CD4-positive, alpha-beta T cell treated with Interleukin-17A for 1 hour (primary cell): ENCODE data around the gene PAX2.
A peak's percentile ranks its signal among the peaks of the same experiment; 100 is the strongest.

Experiments
- DNase-seq: peaks from one replicate; pipeline ENCODE4 v3.0.0-alpha.2; 2020

Gene PAX2

DNA sequence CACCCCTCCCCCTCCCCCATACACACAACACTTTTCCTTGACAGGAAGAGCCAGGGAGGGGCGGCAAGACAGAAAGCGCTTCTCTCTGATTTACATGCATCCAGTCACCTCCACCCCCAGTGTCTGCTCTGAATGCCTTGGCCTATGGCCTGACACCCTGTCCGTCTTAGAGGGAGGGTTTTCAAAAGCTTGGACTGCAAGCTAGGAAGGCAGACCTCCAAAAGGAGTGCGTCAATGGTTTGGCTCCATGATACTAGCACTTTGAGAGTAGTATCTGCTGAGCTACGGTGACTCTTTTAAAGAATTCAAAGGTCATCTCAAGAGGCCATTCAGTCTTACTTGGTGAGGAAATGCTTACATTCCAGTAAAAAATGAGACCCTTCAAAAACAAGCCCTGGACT, 20.3 kb upstream of the PAX2 start:
- DNase-seq: no peak

GRCh38 chr10:100725869-100726426, 19.4 kb upstream of the PAX2 start:
- DNase-seq: no peak

DNA sequence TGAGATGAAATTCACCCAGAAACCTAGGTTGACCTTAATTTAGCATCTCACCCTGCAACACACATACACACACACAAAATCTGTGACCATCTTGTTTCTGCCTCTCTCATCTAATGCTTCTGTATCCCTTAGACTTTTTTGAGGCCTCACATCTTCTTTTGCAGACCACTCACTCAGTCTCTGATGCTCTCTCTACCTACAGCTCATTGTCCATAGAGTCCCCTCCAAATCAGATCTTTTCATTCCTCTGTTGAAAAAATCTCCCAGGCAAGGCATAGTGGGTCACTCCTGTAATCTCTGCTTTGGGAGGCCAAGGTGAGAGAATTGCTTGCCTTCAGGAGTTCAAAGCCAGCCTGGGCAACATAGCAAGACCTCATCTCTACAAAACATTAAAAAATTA, 17.6 kb upstream of the PAX2 start:
- no peak for DNase-seq

- no peak for DNase-seq
Observed at GRCh38 chr10:100728928-100729861, 16.2 kb upstream of the PAX2 start.

- DNase-seq: no peak
Observed at GRCh38 chr10:100729862-100730724, 15.3 kb upstream of the PAX2 start.

DNA sequence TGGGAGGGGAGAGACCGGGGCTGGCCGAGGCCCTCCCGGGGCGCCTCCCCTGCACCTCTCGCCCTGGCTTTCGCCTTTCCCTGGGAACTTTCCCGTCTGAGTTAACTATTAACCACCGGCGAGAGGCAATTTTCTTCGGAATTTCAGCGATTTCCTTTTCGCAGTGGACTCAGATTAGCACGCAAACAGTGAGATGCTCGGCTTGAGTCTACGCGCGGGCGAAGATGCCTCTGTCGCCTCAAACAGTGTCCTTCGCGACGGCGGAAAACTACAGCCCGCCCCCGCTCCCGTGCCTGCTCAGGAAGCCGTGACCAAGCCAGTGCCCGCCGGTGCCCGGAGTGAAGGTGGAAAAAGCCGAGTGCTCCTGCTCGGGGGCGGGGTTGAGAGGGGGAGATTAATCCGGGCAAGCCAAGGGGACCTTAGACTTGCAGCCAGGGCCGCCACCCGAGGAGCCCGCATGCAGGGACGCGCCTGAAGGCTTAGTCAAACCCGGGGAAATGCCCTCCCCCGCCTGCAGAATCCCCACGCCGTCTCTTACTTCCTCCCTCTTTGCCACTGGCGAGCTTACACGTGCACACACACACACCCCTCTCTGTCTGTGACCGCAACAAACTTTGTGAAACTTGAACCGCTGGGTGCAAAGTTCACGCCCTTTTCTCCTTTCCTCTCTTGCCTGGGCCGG, 14.5 kb upstream of the PAX2 start:
- peak; percentile 44 for DNase-seq

GRCh38 chr10:100731407-100732240, 13.8 kb upstream of the PAX2 start:
- DNase-seq: no peak

DNA sequence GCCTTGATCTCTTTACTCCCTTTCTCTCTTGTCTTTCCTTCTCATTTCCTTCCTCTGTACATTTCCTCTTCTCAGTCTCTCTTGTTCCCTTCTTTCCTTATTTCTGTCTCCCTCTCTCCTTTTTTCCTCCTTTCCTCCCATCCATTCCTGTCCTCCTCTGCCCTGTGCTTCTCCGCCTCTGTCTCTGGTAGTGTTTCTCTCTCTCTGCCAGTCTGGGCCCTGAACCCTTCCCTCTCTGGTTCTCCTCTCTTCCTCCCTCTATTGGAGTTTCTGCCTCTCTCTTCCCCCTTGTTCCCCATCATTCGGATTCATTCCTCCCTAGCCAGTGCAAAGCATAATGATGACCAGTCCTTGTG, 13.2 kb upstream of the PAX2 start:
- no peak for DNase-seq

DNA sequence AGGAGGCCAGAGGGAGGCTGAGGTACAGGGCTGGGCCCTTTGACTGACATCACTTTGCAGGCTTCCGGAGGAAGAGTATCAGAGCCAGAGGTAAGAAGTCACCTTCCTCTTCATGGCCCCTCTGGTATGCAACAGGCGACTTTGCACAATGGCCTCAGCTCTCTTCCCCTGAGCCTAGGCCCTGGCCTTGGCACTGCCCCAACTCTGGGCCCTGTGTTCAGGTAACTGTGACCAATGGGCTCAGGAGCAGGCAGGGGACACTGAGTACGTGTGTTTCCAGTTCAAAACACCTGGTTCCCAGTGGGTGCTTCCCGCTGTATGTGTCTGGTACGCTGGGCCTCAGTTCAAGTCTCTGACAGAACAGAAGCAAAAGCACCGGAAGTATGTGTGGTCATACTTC, 12.1 kb upstream of the PAX2 start:
- no peak for DNase-seq

- no peak for DNase-seq
Observed at GRCh38 chr10:100734295-100735086, 10.9 kb upstream of the PAX2 start.

DNA sequence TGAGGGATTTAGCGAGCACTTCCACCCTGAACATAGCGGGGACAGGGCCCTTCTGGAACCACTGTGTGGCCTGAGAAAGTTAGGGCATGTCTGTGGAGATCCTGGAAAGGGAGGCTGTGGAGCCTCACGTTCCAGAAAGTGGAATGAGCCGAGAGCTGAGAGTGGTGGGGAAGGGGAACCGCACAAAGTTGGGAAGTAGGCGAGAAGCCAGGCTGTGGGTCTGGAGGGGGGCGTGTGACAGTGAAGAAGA, 10.4 kb upstream of the PAX2 start:
- DNase-seq: no peak

DNA sequence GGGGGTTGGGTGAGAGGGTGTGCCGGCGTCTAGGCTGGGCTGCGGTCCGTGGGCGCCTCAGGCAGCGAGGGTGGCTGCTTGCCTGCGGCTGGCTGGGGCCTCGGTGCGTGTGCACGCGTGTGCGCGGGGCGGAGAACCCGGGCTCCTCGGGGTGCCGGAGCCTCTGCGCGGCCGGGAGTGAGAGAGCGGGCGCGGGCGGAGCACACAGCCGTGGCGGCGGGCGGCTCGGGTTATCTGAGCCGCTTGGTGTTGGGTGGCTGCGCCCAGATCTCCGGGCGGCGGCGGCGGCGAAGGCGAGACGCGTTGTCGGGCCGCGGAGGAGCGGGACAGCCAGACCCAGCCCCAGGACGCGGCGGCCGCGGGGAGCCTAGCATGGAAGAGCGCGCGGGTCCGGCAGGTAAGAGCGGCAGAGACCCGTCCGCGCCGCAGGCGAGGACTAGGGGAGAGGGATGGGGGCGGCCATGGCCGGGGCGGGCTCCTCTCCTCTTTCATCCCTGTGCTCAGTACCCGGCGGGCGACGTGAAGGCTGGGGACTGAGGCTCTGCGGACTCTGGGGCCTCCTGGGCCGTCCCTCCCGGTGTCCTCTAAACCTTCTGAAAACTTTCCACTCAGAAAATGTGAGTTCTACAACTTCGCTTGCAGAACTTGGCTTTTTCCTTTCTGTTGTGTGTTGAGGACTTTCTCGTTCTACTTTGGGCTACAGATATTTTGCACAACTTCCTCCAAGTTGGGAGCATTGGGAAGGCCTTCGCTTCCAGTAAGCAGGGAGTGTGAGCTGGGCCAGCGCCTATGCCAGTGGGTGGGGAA, 9.8 kb upstream of the PAX2 start:
- DNase-seq: no peak

GRCh38 chr10:100736144-100736808, 9.1 kb upstream of the PAX2 start:
- no peak for DNase-seq

DNA sequence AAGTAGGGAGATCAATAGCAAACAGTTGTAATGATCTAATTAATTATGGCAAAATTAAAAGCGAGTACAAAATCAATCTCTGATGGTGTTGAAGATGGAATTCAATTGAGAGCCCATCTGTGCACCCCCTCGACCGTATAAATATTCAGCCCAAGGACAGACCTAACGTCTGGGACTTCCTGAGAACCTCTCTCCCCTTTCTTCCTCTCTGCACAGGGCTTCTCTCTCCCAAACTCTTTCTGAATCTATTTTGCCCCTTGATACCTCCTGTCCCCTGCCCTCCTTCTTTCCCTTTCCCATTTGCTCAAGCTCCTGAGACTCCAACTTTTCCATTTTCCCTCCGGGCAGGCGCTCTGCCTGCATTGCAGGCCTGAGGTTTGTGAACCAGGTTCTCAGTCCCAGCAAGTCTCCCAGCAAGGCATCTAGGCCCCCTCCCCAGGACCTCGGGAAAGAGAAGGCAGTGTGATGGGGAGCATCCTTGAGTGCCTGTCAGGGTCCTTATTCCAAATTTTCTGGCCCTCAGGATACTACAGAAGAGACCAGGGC, 8.5 kb upstream of the PAX2 start:
- DNase-seq: no peak

DNA sequence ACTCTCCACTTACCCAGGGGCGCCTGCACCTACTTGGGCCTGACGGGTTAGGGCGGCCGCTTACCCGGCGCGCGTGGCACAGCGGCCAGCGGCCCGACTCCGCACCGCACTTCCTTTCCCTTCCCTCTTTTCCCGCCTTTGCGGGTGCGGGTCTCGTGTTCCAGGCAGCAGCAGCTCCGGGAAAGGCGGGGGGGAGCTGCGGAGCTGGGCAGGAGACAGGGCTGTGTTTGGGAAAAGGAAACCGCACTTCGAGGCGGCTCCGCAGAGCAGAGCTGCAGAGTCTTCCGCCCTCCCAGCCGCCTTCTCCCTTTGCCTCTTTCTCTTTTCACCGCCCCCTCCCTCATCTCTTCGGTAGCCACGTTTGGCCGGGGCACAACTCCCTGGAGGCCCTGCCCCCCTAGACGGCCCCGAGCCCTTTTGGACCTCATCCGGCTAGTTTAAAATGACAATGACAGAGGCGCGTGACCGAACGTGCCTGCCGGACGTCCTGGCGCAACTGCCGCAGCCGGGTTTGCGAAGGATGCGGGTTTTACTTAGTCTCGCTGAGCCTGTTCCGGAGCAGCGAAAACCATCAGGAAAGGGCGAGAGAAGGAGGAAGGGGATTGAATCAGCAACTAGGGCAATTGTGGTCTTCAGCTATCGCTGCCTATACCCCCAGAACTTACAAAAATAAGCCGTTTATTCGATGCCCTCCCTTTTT, 7.9 kb upstream of the PAX2 start:
- DNase-seq: no peak

- no peak for DNase-seq
Observed at GRCh38 chr10:100738055-100738827, 7.1 kb upstream of the PAX2 start.

GRCh38 chr10:100739517-100740368, 5.6 kb upstream of the PAX2 start:
- DNase-seq: no peak
